Measurements from ENCODE around the gene MARCHF5. TPM values are rescaled to one million over a fixed set of nuclear protein-coding genes. Genes with fewer than 3 reads are reported as not detected.

The MARCHF5 gene
- total and polyA plus RNA-seq, 10 of the 15 experiments (the other 5 are each of a cell fraction or from before 2014, with no cell fraction given): 4.8 to 46.8 (median 19.0) TPM

- CTCF ChIA-PET: no interaction called here
- Histone ChIP-seq H3K36me3 (ENCODE audit: control insufficient read depth in 2 of 2, insufficient read depth in 2 of 2, low read length in 1 of 2) (no peaks in the 10 kb centered on the region), H2AFZ (ENCODE audit: control insufficient read depth, low read depth, low read length) (no peak overlapping the region), H3K4me2 (ENCODE audit: control insufficient read depth, insufficient read depth) (no peak overlapping the region), H3K9ac (ENCODE audit: control insufficient read depth, insufficient read depth, low read length) (no peak overlapping the region), H4K20me1 (ENCODE audit: control insufficient read depth, insufficient read depth) (no peaks in the 10 kb centered on the region), H3K4me1 (ENCODE audit: control insufficient read depth, insufficient read depth, low read length) (no peaks in the 10 kb centered on the region), H3K27me3 (replicated peaks in 1 of 2; ENCODE audit: control insufficient read depth in 2 of 2, insufficient read depth in 2 of 2, low read length in 1 of 2) (no peaks in the 10 kb centered on the region; a peak in 1 of 4 replicates), H3K9me3 (replicated peaks; ENCODE audit: control insufficient read depth, insufficient read depth, low read length) (no peaks in the 10 kb centered on the region), H3K27ac (ENCODE audit: control insufficient read depth, insufficient read depth) (no peak overlapping the region), H3K4me3 (no peak overlapping the region), H3K79me2 (ENCODE audit: control insufficient read depth, insufficient read depth, low read length) (no peaks in the 10 kb centered on the region)
- no TSS peak for BruUV-seq (replicated peaks)
- RAD21 ChIA-PET (ENCODE audit: unreplicated experiment): no interaction called here
- in situ Hi-C loops (cut with MboI): no loop called here
- FAIRE-seq (no peak), DNase-seq (ENCODE audit: low read depth, low spot score) (no peak), ATAC-seq (no peak)
- intact Hi-C loops (cut with micrococcal nuclease; ENCODE audit: unreplicated experiment): no loop called here
- SMC1A ChIA-PET (ENCODE audit: uncharacterized antibody, unreplicated experiment): interaction anchor here (0.8 kb wide), 1 partner anchor 281 kb away, joined by 3 read pairs; no protein-coding TSS in a partner anchor
- POLR2A ChIA-PET: no interaction called here
- TF ChIP-seq EGR1 (IDR thresholded peaks at IDR 0.05; ENCODE audit: borderline replicate concordance in 1 of 2, low read depth in 2 of 2, low read length in 2 of 2): no peak
- TF ChIP-seq ATF7 (IDR thresholded peaks at IDR 0.05; ENCODE audit: low read depth): no peak
- no peak for TF ChIP-seq POLR2A (IDR thresholded peaks at IDR 0.05; ENCODE audit: low read depth, low read length)
- TF ChIP-seq TBL1XR1 (IDR thresholded peaks at IDR 0.05; ENCODE audit: low read depth, low read length): no peak
- no peak for TF ChIP-seq BACH1 (IDR thresholded peaks at IDR 0.05; ENCODE audit: borderline replicate concordance)
- no peak for TF ChIP-seq RB1 (IDR thresholded peaks at IDR 0.05; ENCODE audit: borderline replicate concordance)
- no peak for TF ChIP-seq EZH2 (IDR thresholded peaks at IDR 0.05; ENCODE audit: borderline replicate concordance, control insufficient read depth, low read depth, low read length)
- TF ChIP-seq, protein P1, sequence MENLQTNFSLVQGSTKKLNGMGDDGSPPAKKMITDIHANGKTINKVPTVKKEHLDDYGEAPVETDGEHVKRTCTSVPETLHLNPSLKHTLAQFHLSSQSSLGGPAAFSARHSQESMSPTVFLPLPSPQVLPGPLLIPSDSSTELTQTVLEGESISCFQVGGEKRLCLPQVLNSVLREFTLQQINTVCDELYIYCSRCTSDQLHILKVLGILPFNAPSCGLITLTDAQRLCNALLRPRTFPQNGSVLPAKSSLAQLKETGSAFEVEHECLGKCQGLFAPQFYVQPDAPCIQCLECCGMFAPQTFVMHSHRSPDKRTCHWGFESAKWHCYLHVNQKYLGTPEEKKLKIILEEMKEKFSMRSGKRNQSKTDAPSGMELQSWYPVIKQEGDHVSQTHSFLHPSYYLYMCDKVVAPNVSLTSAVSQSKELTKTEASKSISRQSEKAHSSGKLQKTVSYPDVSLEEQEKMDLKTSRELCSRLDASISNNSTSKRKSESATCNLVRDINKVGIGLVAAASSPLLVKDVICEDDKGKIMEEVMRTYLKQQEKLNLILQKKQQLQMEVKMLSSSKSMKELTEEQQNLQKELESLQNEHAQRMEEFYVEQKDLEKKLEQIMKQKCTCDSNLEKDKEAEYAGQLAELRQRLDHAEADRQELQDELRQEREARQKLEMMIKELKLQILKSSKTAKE (IDR thresholded peaks at IDR 0.05; ENCODE audit: low read depth, poor library complexity, severe bottlenecking): no peak
- no peak for TF ChIP-seq MXI1 (IDR thresholded peaks at IDR 0.05; ENCODE audit: low read depth, low read length)
- no peak for TF ChIP-seq JUNB (IDR thresholded peaks at IDR 0.05)
- TF ChIP-seq PML (IDR thresholded peaks at IDR 0.05; ENCODE audit: low read length): no peak
- TF ChIP-seq TCF7 (IDR thresholded peaks at IDR 0.05; ENCODE audit: borderline replicate concordance): no peak
- TF ChIP-seq NR2C1 (IDR thresholded peaks at IDR 0.05): no peak
- WGBS (ENCODE audit: insufficient coverage, insufficient replicate concordance, low lambda C conversion rate, missing lambda C conversion rate): 48% methylated on average over 2 of the region's 2 CpGs
Observed at GRCh38 chr10:92384741-92385140, 93.8 kb downstream of the MARCHF5 start.

Data from GM12878 (cell line).